Measurements from ENCODE around the gene MARCHF3. TPM values are rescaled to one million over a fixed set of nuclear protein-coding genes. Genes with fewer than 3 reads are reported as not detected.

MARCHF3 gene
- total and polyA plus RNA-seq, 10 of the 15 experiments (the other 5 are each of a cell fraction or from before 2014, with no cell fraction given): 3.6 to 24.1 (median 11.3) TPM

- TF ChIP-seq ZNF687 (IDR thresholded peaks at IDR 0.05) (peak; percentile 13; the same call in 1 of the 2 replicates), LARP7 (IDR thresholded peaks at IDR 0.05) (no peak), HCFC1 (IDR thresholded peaks at IDR 0.05; ENCODE audit: low read length) (no peak), E2F8 (IDR thresholded peaks at IDR 0.05; ENCODE audit: low read depth, partially characterized antibody) (no peak), SPI1 (IDR thresholded peaks at IDR 0.05; ENCODE audit: borderline replicate concordance, insufficient read depth, low read depth, low read length) (no peak), REST (IDR thresholded peaks at IDR 0.05; ENCODE audit: low read depth, low read length) (no peak), ZBTB33 (IDR thresholded peaks at IDR 0.05) (no peak), WRNIP1 (IDR thresholded peaks at IDR 0.05; ENCODE audit: borderline replicate concordance, low read depth, low read length) (no peak), SIN3A (IDR thresholded peaks at IDR 0.05; ENCODE audit: low read depth, low read length) (no peak), BACH1 (IDR thresholded peaks at IDR 0.05; ENCODE audit: borderline replicate concordance) (no peak), NFYB (IDR thresholded peaks at IDR 0.05; ENCODE audit: insufficient read depth, low read depth, low read length) (no peak), NR2C2 (IDR thresholded peaks at IDR 0.05; ENCODE audit: borderline replicate concordance, control insufficient read depth, insufficient read length, low read depth) (no peak), JUND (IDR thresholded peaks at IDR 0.05; ENCODE audit: low read depth, low read length) (no peak), JUNB (IDR thresholded peaks at IDR 0.05) (no peak), EGR1 (IDR thresholded peaks at IDR 0.05; ENCODE audit: borderline replicate concordance in 1 of 2, low read depth in 2 of 2, low read length in 2 of 2) (no peak), IKZF2 (IDR thresholded peaks at IDR 0.05) (peak in 1 of 2 experiments; percentile 40; a peak in 2 of 4 replicates), PKNOX1 (IDR thresholded peaks at IDR 0.05) (no peak)
These were observed 10.4 kb downstream of the MARCHF3 start (continued) for GRCh38 chr5:127019928-127020327.

Data from GM12878 (cell line).